DOHH2 (cell line): ENCODE results near the gene DRICH1.
"Not testable (repeated sequence)": the region's sequence is repeated elsewhere in the genome, so short reads cannot be mapped to it uniquely, and the experiment has no call there.

Experiments
- H3F3A ChIP-seq: fragments of 200-600 bp; sonication (generic), shearing (Covaris generic); 2 replicates; pipeline ENCODE4 v1.6.0; 2016; ENCODE audit warnings: antibody characterized with exemption, mild to moderate bottlenecking; ENCODE audit not compliant: control insufficient read depth, insufficient read depth
- H3K27ac ChIP-seq: fragments of 200-600 bp; sonication (generic); 2 replicates; pipeline ENCODE4 v1.5.1; 2014; ENCODE audit warnings: low read depth, mild to moderate bottlenecking, low read length, moderate library complexity
- H3K27me3 ChIP-seq: fragments of 200-600 bp; sonication (generic); 2 replicates; pipeline ENCODE4 v1.6.1; 2014; ENCODE audit warnings: mild to moderate bottlenecking, low read length, mixed read lengths; ENCODE audit not compliant: control insufficient read depth
- H3K36me3 ChIP-seq: fragments of 200-600 bp; sonication (generic); 2 replicates; pipeline ENCODE4 v1.6.1; 2014; ENCODE audit warnings: mild to moderate bottlenecking, low read length, moderate library complexity, mixed read lengths; ENCODE audit not compliant: control insufficient read depth
- H3K4me1 ChIP-seq: fragments of 200-600 bp; sonication (generic); 2 replicates; pipeline ENCODE4 v1.6.1; 2014; ENCODE audit warnings: mild to moderate bottlenecking, low read length, mixed read lengths; ENCODE audit not compliant: control insufficient read depth
- H3K4me2 ChIP-seq: fragments of 200-600 bp; sonication (generic); 2 replicates; pipeline ENCODE4 v1.6.0; 2014; ENCODE audit warnings: mild to moderate bottlenecking, low read length, moderate library complexity
- H3K4me3 ChIP-seq: fragments of 200-600 bp; sonication (generic); 2 replicates; pipeline ENCODE4 v1.5.1; 2014; ENCODE audit warnings: mild to moderate bottlenecking, low read length, mixed read lengths
- H3K79me2 ChIP-seq: fragments of 200-600 bp; sonication (generic); 2 replicates; pipeline ENCODE4 v1.6.1; 2014; ENCODE audit warnings: mild to moderate bottlenecking, low read length, mixed read lengths; ENCODE audit not compliant: control insufficient read depth
- H3K9me2 ChIP-seq: fragments of 200-600 bp; sonication (generic); replicated peaks from 2 replicates; pipeline ENCODE4 v1.6.1; 2014; ENCODE audit warnings: mild to moderate bottlenecking, low read length, mixed read lengths; ENCODE audit not compliant: control insufficient read depth
- H3K9me3 ChIP-seq: fragments of 200-600 bp; sonication (generic); 2 replicates; pipeline ENCODE4 v1.6.1; 2014; ENCODE audit warnings: antibody characterized with exemption, low read length, mixed read lengths; ENCODE audit not compliant: control insufficient read depth, insufficient read depth
- H4K20me1 ChIP-seq: fragments of 200-600 bp; sonication (generic); 2 replicates; pipeline ENCODE4 v1.6.0; 2014; ENCODE audit warnings: low read depth, mild to moderate bottlenecking, antibody characterized with exemption, low read length, moderate library complexity; ENCODE audit not compliant: control insufficient read depth, insufficient read depth

Gene DRICH1

GRCh38 chr22:23560215-23560614, 71.9 kb downstream of the DRICH1 start:
- not testable (repeated sequence) for H3K36me3 ChIP-seq, H3F3A ChIP-seq, H4K20me1 ChIP-seq, H3K9me2 ChIP-seq, H3K4me3 ChIP-seq, H3K4me2 ChIP-seq, H3K4me1 ChIP-seq, H3K79me2 ChIP-seq, H3K27ac ChIP-seq, H3K27me3 ChIP-seq, H3K9me3 ChIP-seq
